B cell (primary cell): ENCODE data around the gene TBC1D20. TPM values are rescaled to one million over a fixed set of nuclear protein-coding genes. Genes with fewer than 3 reads are reported as not detected.

ENCODE experiments used
- ATAC-seq: fragments of 200-7000 bp; cut with Tn5 transposase; one replicate; pipeline ENCODE4 v1.10.0; 2021; ENCODE audit warnings: low read depth, mild to moderate bottlenecking, moderate number of reproducible peaks, moderate library complexity
- CTCF ChIA-PET: fragments of 350-600 bp; sonication (Branson Sonifier 250); formaldehyde crosslinking; loops from one replicate; lab custom pipeline; 2021; ENCODE audit warnings: antibody characterized with exemption, inconsistent platforms; lab: Charles Lee
- POLR2A ChIA-PET: fragments of 350-600 bp; sonication (Branson Sonifier 250); formaldehyde crosslinking; loops from one replicate; lab custom pipeline; 2021; ENCODE audit warnings: antibody characterized with exemption; lab: Charles Lee
- DNase-seq: peaks from one replicate; pipeline ENCODE4 v3.0.0; 2013
- H2AFZ ChIP-seq: 2 replicates; pipeline ENCODE4 v1.6.1; 2012; ENCODE audit warnings: mild to moderate bottlenecking, low read depth, low read length; ENCODE audit not compliant: insufficient read depth, poor library complexity, severe bottlenecking
- H3K27ac ChIP-seq, 2 donors: 1 replicate in 1 of 2; 2 replicates in 1 of 2; pipeline ENCODE4 v1.5.1; 2012 to 2013; ENCODE audit warnings: low read length in 2 of 2, mild to moderate bottlenecking in 2 of 2, moderate library complexity in 1 of 2
- H3K27me3 ChIP-seq, 4 experiments: fragments of 200-600 bp in 1 of 4; sonication (generic) in 1 of 4; replicated peaks in 1 of 4; 1 replicate in 2 of 4; 2 replicates in 2 of 4; pipeline versions ENCODE4 v1.6.1 to v1.7.0; 2013 to 2016; ENCODE audit warnings: low read length in 3 of 4, mild to moderate bottlenecking in 2 of 4, mixed read lengths in 1 of 4, moderate library complexity in 1 of 4; ENCODE audit not compliant: insufficient read depth in 4 of 4, control insufficient read depth in 3 of 4; ENCODE audit errors: control extremely low read depth in 1 of 4
- H3K36me3 ChIP-seq, 2 experiments: replicated peaks in 1 of 2; 1 replicate in 1 of 2; 2 replicates in 1 of 2; pipeline versions ENCODE4 v1.6.1 to v1.7.1; 2013; ENCODE audit warnings: low read length in 1 of 2; ENCODE audit not compliant: insufficient read depth in 2 of 2, control insufficient read depth in 1 of 2; ENCODE audit errors: control extremely low read depth in 1 of 2, extremely low read depth in 1 of 2
- H3K4me1 ChIP-seq, 2 donors: fragments of 200-600 bp in 1 of 2; sonication (generic) in 1 of 2; 1 replicate in 1 of 2; 2 replicates in 1 of 2; pipeline versions ENCODE4 v1.5.1 to v1.6.1; 2013 to 2017; ENCODE audit warnings: low read length in 2 of 2; ENCODE audit not compliant: control insufficient read depth in 2 of 2, insufficient read depth in 2 of 2
- H3K4me2 ChIP-seq: replicated peaks from 2 replicates; pipeline ENCODE3; 2012; ENCODE audit warnings: mild to moderate bottlenecking, low read depth, low read length; ENCODE audit not compliant: poor library complexity, severe bottlenecking
- H3K4me3 ChIP-seq, 5 experiments: fragments of 200-600 bp in 1 of 5; sonication (generic) in 1 of 5; 1 replicate in 3 of 5; 2 replicates in 2 of 5; pipeline versions ENCODE4 v1.5.1 to v1.7.0; 2011 to 2016; ENCODE audit warnings: low read length in 4 of 5, mild to moderate bottlenecking in 4 of 5, low read depth in 2 of 5, control low read depth in 1 of 5, moderate library complexity in 1 of 5; ENCODE audit not compliant: insufficient read depth in 1 of 5; ENCODE audit errors: control extremely low read depth in 1 of 5, extremely low read depth in 1 of 5
- H3K79me2 ChIP-seq: fragments of 200-600 bp; sonication (generic); one replicate; pipeline ENCODE4 v1.6.0; 2016; ENCODE audit warnings: low read length; ENCODE audit not compliant: control insufficient read depth, insufficient read depth
- H3K9ac ChIP-seq: fragments of 200-600 bp; sonication (generic); 2 replicates; pipeline ENCODE4 v1.6.1; 2017; ENCODE audit warnings: mild to moderate bottlenecking, low read length, moderate library complexity
- H3K9me3 ChIP-seq, 3 donors: one replicate each; pipeline versions ENCODE4 v1.6.1 to v1.7.1; 2013; ENCODE audit warnings: low read length in 2 of 3; ENCODE audit not compliant: control insufficient read depth in 2 of 3, insufficient read depth in 1 of 3; ENCODE audit errors: control extremely low read depth in 1 of 3
- H4K20me1 ChIP-seq: 2 replicates; pipeline ENCODE4 v1.6.0; 2012; ENCODE audit warnings: mild to moderate bottlenecking, low read length; ENCODE audit not compliant: insufficient read depth, control insufficient read depth, poor library complexity, severe bottlenecking
- H3K27ac Mint-ChIP-seq: one replicate; pipeline ENCODE4 v1.8.0; 2021; ENCODE audit warnings: mixed read lengths
- H3K27me3 Mint-ChIP-seq: one replicate; pipeline ENCODE4 v1.8.0; 2021; ENCODE audit warnings: mixed read lengths
- H3K4me1 Mint-ChIP-seq: one replicate; pipeline ENCODE4 v1.8.0; 2021; ENCODE audit warnings: mixed read lengths
- H3K4me3 Mint-ChIP-seq: one replicate; pipeline ENCODE4 v1.8.0; 2021; ENCODE audit warnings: mixed read lengths
- H3K9me3 Mint-ChIP-seq: one replicate; pipeline ENCODE4 v1.8.0; 2022; ENCODE audit warnings: mixed read lengths; ENCODE audit not compliant: insufficient read depth
- CTCF ChIP-seq: fragments of 200-600 bp; IDR thresholded peaks from one replicate; pipeline ENCODE4 v1.8.0; 2022; ENCODE audit warnings: antibody characterized with exemption, mild to moderate bottlenecking
- EZH2 ChIP-seq: IDR thresholded peaks from 2 replicates; pipeline ENCODE4 v1.6.1; 2012; ENCODE audit warnings: borderline replicate concordance, low read depth, mild to moderate bottlenecking, moderate library complexity, low read length; ENCODE audit not compliant: insufficient read depth, poor library complexity, severe bottlenecking
- WGBS: methylation state at CpG from one replicate; pipeline ENCODE4 v1.1.5; 2013; ENCODE audit warnings: missing lambda C conversion rate; ENCODE audit not compliant: insufficient coverage; 5-methylcytosine and 5-hydroxymethylcytosine counted together
- intact Hi-C: fragments of 100-400 bp; cut with micrococcal nuclease; formaldehyde crosslinking; loops from one replicate; pipeline ENCODE4 v1.10.0; 2022
- polyA plus RNA-seq: library from polyadenylated mRNA; depleted of rRNA; stranded (reverse); fragments of >200 nt; gene quantifications from 2 replicates; pipeline ENCODE4 v1.2.3, GENCODE V29; 2012
- total RNA-seq, 2 donors: library from RNA; stranded (reverse); fragments of 120-200 nt in 1 of 2; gene quantifications; 1 replicate in 1 of 2; 2 replicates in 1 of 2; pipeline versions ENCODE4 v1.2.3 to v1.2.4, GENCODE V29; 2013 to 2022

TBC1D20 gene
- total and polyA plus RNA-seq, 2 donors (not counting 1 experiment from before 2014, with no cell fraction given) = 31.7 to 40.0 TPM

- peaks cover 30 to 33% of the 10 kb centered on the region in 2 donors for H3K4me1 ChIP-seq
- H3K9ac ChIP-seq = peak overlapping the region; percentile 99
- H3K27ac ChIP-seq = peak overlapping the region; percentile 18 to 64
- peak overlapping the region; percentile 85 for H3K4me2 ChIP-seq
- H4K20me1 ChIP-seq = peaks cover 15% of the 10 kb centered on the region
- no peaks in the 10 kb centered on the region for H3K27me3 Mint-ChIP-seq
- DNase-seq = peak; percentile 81
- H3K27ac Mint-ChIP-seq = peak overlapping the region; percentile 96
- H3K36me3 ChIP-seq = peaks cover 0 to 8% of the 10 kb centered on the region in 2 experiments
- H3K9me3 Mint-ChIP-seq = no peaks in the 10 kb centered on the region
- H3K4me1 Mint-ChIP-seq = peaks cover 42% of the 10 kb centered on the region
- WGBS = 10% methylated on average over 38 of the region's 45 CpGs
- peak overlapping the region; percentile 92 for H3K4me3 Mint-ChIP-seq
- intact Hi-C loops = loop anchor here (1.0 kb wide), 4 partner anchors 25 to 72 kb away; partner anchors contain the start of gene TBC1D20
- H2AFZ ChIP-seq = peak overlapping the region; percentile 96
- H3K27me3 ChIP-seq = no peaks in the 10 kb centered on the region
- ATAC-seq = peak; percentile 69
- H3K9me3 ChIP-seq = peaks cover 0 to 5% (median 4%) of the 10 kb centered on the region in 3 donors
- POLR2A ChIA-PET = interaction anchor here (0.8 to 1.7 kb wide), 3 partner anchors 27 to 136 kb away, joined by 4 to 7 read pairs (median 5); partner anchors contain the start of genes CSNK2A1 and TBC1D20
- CTCF ChIA-PET = interaction anchor here (0.7 to 1.8 kb wide), 11 partner anchors 21 to 135 kb away, joined by 3 to 14 read pairs (median 4); partner anchors contain the start of gene TRIB3
- TF ChIP-seq CTCF (peak; percentile 64), EZH2 (no peak)
- H3K79me2 ChIP-seq = peaks cover 33% of the 10 kb centered on the region
- peak overlapping the region; percentile 28 to 99 (median 96) for H3K4me3 ChIP-seq
Observed at GRCh38 chr20:407133-407952, 55.0 kb downstream of the TBC1D20 start.
